SK-N-SH treated with all-trans-retinoic acid at 6 μM for 48 hours (cell line): ENCODE results near the gene USP6NL.

Source experiments
- ARNTL ChIP-seq: fragments of 450-650 bp; formaldehyde crosslinking; IDR thresholded peaks from 2 replicates; pipeline ENCODE4 v1.5.0; 2020; ENCODE audit warnings: low read depth, mild to moderate bottlenecking, moderate library complexity, borderline replicate concordance
- ESRRG ChIP-seq: fragments of 250-450 bp; sonication (Bioruptor Pico); IDR thresholded peaks from 2 replicates; pipeline ENCODE4 v1.6.1; 2021; ENCODE audit warnings: mild to moderate bottlenecking
- OSR1 ChIP-seq: fragments of 250-450 bp; sonication (Bioruptor Pico); IDR thresholded peaks from 2 replicates; pipeline ENCODE4 v1.8.0; 2022; ENCODE audit warnings: moderate library complexity, mild to moderate bottlenecking, inconsistent platforms
- ZFP3 ChIP-seq: fragments of 250-450 bp; sonication (Bioruptor Pico); IDR thresholded peaks from 2 replicates; pipeline ENCODE4 v1.5.0; 2020; ENCODE audit warnings: mild to moderate bottlenecking, moderate library complexity
- ZFP30 ChIP-seq: fragments of 450-650 bp; formaldehyde crosslinking; IDR thresholded peaks from 2 replicates; pipeline ENCODE4 v1.5.0; 2022; ENCODE audit warnings: mild to moderate bottlenecking, moderate library complexity
- TF ChIP-seq, protein P1 (sequence below): fragments of 250-450 bp; sonication (Bioruptor Pico); IDR thresholded peaks from 2 replicates; pipeline ENCODE4 v1.8.0; 2021; ENCODE audit warnings: low read depth, mild to moderate bottlenecking, moderate library complexity, borderline replicate concordance
- TF ChIP-seq, protein P2 (sequence below): fragments of 250-450 bp; sonication (Bioruptor Pico); IDR thresholded peaks from 2 replicates; pipeline ENCODE4 v1.5.1; 2020; ENCODE audit warnings: low read depth, mild to moderate bottlenecking, moderate library complexity

DNA sequence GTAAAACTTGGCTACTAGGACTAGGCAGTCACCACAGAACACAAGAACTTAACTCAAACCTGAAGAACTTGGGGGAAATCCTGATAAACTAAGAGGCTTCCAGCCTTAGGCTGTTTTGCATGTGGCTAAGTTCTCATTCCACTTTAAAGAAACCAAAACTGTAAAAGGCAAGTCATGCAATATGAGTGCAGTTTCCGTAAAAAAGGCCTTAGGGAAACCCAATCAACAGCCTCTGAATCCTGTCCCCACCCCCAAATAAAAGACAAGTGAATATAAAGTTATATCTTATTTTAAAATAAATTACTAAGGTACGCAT lies 95.1 kb downstream of the USP6NL start:
- TF ChIP-seq ZFP30 (no peak), ESRRG (CRISPR knock-in tag) (no peak), ARNTL (CRISPR knock-in tag) (no peak), ZFP3 (no peak), OSR1 (CRISPR knock-in tag) (no peak)
- TF ChIP-seq, protein P1, sequence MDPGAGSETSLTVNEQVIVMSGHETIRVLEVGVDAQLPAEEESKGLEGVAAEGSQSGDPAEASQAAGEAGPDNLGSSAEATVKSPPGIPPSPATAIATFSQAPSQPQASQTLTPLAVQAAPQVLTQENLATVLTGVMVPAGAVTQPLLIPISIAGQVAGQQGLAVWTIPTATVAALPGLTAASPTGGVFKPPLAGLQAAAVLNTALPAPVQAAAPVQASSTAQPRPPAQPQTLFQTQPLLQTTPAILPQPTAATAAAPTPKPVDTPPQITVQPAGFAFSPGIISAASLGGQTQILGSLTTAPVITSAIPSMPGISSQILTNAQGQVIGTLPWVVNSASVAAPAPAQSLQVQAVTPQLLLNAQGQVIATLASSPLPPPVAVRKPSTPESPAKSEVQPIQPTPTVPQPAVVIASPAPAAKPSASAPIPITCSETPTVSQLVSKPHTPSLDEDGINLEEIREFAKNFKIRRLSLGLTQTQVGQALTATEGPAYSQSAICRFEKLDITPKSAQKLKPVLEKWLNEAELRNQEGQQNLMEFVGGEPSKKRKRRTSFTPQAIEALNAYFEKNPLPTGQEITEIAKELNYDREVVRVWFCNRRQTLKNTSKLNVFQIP (CRISPR knock-in tag) = no peak
- TF ChIP-seq, protein P2, sequence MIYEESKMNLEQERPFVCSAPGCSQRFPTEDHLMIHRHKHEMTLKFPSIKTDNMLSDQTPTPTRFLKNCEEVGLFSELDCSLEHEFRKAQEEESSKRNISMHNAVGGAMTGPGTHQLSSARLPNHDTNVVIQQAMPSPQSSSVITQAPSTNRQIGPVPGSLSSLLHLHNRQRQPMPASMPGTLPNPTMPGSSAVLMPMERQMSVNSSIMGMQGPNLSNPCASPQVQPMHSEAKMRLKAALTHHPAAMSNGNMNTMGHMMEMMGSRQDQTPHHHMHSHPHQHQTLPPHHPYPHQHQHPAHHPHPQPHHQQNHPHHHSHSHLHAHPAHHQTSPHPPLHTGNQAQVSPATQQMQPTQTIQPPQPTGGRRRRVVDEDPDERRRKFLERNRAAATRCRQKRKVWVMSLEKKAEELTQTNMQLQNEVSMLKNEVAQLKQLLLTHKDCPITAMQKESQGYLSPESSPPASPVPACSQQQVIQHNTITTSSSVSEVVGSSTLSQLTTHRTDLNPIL (CRISPR knock-in tag) = no peak
